Effector CD8-positive, alpha-beta T cell (primary cell): ENCODE data around the gene ANO2.
"Not testable (repeated sequence)": the region's sequence is repeated elsewhere in the genome, so short reads cannot be mapped to it uniquely, and the experiment has no call there.

Experiments used
- DNase-seq: peaks from one replicate; lab custom pipeline; 2025; lab: John Stamatoyannopoulos, UW

ANO2 gene

GRCh38 chr12:5549011-5549410, 396.0 kb downstream of the ANO2 start:
- no peak for DNase-seq

GRCh38 chr12:5548152-5548943, 396.7 kb downstream of the ANO2 start:
- DNase-seq: no peak

- no peak for DNase-seq
Observed at GRCh38 chr12:5546616-5547015, 398.4 kb downstream of the ANO2 start.

GRCh38 chr12:5537771-5538170, 407.3 kb downstream of the ANO2 start:
- DNase-seq: no peak

- not testable (repeated sequence) for DNase-seq
Observed at GRCh38 chr12:5537026-5537615, 407.9 kb downstream of the ANO2 start.

- no peak for DNase-seq
Observed at GRCh38 chr12:5535541-5535940, 409.5 kb downstream of the ANO2 start.

DNA sequence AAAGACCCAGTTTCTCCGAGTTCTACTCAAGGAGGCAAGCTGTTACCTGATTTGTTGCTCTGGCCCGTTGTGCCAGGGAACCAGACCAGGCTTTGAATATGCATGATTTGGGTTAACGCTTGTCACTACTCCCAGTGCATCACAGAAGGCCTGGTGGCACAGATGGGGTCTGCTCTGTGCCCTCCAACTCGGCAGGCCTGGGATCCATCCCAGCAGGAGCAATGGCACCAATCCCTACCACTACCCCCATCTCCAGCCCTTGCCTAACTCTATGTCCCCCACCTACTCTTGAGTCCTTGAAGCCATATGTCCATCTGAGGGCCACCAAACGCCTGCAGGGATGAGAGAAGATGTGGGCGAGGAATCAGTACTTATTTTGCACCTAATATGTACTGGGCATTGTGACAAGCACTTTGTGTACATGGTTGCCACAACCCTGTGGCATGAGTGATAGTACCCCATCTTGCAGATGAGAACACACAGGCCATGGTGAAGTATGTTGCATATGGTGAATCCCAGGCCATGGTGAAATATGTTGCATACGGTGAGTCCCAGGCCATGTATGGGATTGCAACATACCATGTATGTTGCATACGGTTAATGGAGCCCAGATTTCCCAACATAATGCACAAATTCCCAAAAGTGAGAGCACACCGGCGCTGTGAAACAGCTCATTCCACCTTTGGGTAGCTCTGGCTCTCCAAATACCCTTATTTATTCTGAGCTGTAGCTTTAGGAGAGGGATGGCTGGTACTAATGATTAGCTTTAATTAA, 410.4 kb downstream of the ANO2 start:
- DNase-seq: no peak

GRCh38 chr12:5533368-5533767, 411.7 kb downstream of the ANO2 start:
- DNase-seq: no peak

- DNase-seq: no peak
Observed at GRCh38 chr12:5525783-5526367, 419.2 kb downstream of the ANO2 start.

DNA sequence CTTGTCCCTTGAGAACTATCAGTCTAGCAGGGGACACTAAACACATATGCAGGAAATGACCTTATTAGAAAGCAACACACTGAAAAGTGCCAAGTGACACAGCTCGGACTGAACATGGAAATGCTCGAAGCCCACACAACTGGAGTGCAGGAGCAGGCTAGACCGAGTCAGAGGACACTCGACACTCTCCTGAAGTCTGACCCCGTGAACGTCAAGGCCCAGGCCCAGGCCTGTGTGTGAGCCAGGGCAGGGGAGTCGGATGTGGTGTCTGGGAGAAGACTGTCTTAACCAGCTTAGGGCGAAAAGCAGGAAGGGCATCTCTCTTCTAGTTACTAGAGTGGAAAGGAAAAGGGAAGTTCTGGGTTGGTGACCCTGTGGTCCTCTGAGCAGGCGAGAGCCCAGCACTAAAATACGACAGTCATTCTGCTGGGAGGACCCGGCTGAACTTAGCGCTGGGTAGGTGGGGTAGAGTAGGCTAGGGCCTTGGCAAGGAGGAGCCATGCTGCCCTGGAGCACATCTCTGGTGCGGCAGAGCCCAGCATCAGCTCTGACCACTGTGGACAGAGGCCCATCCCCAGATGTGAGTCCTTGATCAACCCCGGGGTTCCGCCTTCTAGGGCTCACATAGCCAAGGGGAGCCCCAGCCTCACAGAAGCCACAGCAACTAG, 420.2 kb downstream of the ANO2 start:
- DNase-seq: no peak

- DNase-seq: no peak
Observed at GRCh38 chr12:5524116-5524768, 420.8 kb downstream of the ANO2 start.

DNA sequence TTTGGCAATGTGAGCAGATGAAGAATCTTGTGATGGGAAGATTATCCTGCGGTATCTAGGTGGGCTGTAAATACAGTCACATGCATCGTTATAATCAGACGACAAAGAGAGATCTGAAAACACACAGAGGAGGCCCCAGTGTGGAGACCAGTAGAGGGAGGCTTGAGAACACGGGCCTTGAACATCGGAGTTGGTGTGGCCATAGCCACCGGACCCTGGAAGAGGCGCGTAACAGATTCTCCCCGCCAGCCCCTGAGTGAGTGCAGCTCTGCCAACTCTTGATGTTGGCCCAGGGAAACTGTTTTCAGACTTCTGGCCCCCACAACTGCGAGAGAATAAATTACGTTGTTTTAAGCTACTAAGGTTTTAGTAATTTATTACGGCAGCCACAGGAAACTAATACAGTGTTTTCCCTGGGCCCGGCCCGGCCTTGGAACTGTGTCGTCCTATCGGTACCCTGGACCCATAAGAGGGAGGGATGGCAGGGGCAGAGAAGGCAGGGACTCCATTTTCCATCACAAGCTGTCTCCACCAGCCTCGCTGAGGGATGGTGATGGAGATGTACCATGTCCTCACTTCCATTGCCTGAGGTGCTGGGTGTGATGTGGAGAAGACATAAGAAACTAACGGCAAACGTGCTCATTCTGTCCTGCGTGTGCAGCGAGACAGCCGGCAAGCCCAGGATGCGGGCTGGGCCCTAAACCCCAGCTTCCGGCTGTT, 421.5 kb downstream of the ANO2 start:
- no peak for DNase-seq

DNA sequence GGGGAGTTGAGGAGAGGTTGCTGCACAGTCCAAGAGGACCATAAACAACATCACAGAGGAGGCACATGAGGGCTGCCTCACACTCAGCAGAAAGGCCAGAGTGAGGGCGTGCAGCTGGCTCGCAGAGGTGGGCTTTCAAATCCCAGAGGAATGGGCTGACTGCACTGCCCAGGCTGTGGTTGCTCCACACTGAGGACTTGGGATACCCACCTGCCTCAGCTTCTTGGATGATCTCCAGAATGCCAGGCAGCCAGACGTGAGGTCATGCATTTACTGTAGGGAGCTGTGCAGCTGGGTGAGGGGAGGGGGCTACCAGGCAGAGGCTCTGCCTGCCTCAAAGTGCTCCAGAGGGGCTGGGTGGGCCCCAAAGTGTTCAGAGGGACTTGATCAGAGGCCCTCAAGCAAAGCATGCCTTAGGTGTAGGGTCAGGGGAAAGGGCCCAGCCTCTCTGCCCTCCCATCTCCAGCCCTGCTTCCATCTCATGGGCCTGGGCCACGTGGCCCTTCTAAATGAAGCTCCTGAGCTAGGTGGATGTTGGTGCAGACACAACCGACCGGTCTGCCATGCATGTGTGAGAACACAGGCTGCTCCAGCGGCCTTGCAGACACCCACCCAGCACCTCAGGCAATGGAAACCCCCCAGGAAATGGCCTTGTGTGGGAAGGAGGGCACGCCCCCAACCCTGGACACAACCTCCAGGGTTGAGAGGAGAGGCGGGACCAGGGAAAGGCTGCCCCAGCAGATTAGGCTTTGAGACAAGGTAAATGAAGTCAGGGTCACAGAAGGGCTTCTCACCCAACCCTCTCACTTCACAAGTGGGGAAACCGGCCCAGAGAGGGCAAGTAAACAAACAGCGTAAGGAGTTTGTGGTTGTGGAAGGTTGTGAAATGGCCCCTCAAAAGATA, 422.4 kb downstream of the ANO2 start:
- DNase-seq: no peak

DNA sequence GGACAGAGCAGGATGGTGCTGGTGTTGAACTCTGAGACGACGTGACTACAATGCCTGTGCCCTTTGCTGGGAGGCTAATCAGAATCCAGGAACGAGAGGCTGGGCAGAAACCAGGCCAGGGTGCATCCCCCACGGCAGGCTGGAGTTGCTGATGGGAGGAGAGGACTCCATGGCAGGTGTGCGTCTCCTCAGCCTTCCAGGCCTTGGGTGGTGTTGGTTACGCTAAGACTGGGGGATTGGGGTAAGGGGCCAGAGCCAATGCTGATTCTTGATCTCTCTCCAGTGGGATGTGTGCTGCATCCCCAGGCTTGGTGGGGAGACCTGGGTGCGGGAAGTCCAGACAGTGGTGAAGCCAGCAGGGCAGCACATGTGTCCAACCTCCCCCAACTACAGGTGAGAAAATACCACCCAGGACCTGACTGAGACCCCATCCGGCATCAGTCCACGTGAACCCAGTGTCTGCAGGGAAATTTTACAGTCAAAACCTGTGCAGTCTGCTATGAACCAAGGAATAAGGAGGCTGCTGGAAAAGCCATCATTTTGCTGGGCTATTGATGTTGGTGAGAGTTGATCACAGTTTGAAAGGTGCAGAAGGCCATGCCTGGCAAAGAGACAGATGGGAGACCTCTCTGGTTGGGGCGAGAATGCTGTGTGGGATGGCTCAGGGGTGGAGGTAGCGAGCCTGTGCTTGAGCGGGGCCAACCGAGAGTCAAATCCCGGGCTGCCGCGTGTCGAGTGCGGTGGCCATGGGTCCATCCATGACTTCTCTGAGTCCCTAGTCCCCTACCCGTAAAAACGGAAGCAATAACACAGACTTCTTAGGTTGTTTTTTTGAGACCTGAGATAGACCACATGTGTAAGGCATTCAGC, 423.4 kb downstream of the ANO2 start:
- DNase-seq: no peak

DNA sequence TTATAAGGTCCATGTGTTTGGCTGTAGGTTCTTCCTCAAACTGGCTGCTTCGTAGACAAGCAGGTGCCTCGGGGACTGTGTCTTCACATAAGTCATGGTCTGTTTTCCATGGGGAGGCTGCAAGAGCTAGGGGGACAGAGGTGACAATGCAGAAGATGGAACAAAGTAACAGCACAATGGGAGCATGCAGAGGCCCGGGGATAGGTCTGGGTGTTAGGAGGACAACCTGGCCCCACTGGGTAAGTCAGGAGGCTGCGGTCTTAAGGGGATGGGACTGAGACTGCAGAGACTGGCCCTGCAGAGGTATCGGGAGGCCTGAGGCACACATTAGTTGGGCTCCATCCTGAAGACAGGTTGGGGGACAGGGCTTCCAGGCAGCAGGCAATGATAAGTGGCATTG, 424.2 kb downstream of the ANO2 start:
- no peak for DNase-seq

- DNase-seq: no peak
Observed at GRCh38 chr12:5520037-5520436, 425.0 kb downstream of the ANO2 start.

GRCh38 chr12:5518584-5519365, 426.3 kb downstream of the ANO2 start:
- no peak for DNase-seq
